C4-2B (cell line): ENCODE results near the gene NCAM2.

Source experiments
- H3K27ac ChIP-seq: fragments of 450-650 bp; 2 replicates; pipeline ENCODE4 v1.5.1; 2017
- CTCF ChIP-seq: fragments of 450-650 bp; conservative IDR thresholded peaks from 2 replicates; pipeline ENCODE4 v1.5.1; 2017; ENCODE audit warnings: mild to moderate bottlenecking
- ZFX ChIP-seq: fragments of 450-650 bp; IDR thresholded peaks from 2 replicates; pipeline ENCODE4 v1.6.1; 2017

The NCAM2 gene

GRCh38 chr21:21210552-21210951 is 212.3 kb downstream of the NCAM2 start:
- H3K27ac ChIP-seq, result no peak overlapping the region

GRCh38 chr21:21213297-21213696 is 215.1 kb downstream of the NCAM2 start:
- H3K27ac ChIP-seq, result no peak overlapping the region
- TF ChIP-seq CTCF, result no peak
- TF ChIP-seq ZFX, result no peak

More at GRCh38 chr21:21210552-21210951, 212.3 kb downstream of the NCAM2 start:
- TF ChIP-seq CTCF (no peak), ZFX (no peak)

GRCh38 chr21:21216047-21216446 is 217.8 kb downstream of the NCAM2 start:
- TF ChIP-seq CTCF (no peak), ZFX (no peak)
- no peak overlapping the region for H3K27ac ChIP-seq

- TF ChIP-seq ZFX, result no peak
- TF ChIP-seq CTCF, result no peak
- H3K27ac ChIP-seq, result no peak overlapping the region
These were observed 228.3 kb downstream of the NCAM2 start for GRCh38 chr21:21226472-21226871.

GRCh38 chr21:21230672-21231071 is 232.5 kb downstream of the NCAM2 start:
- no peak for TF ChIP-seq ZFX
- TF ChIP-seq CTCF, result no peak
- H3K27ac ChIP-seq, result no peak overlapping the region

GRCh38 chr21:21231913-21232312 is 233.7 kb downstream of the NCAM2 start:
- H3K27ac ChIP-seq, result no peak overlapping the region
- no peak for TF ChIP-seq ZFX
- no peak for TF ChIP-seq CTCF

GRCh38 chr21:21232320-21232719 is 234.1 kb downstream of the NCAM2 start:
- H3K27ac ChIP-seq, result no peak overlapping the region
- TF ChIP-seq ZFX, result no peak
- peak; percentile 58 for TF ChIP-seq CTCF
